Sigmoid colon (tissue), 4 donors: ENCODE measurements around the gene ANO6.

Experiments
- CTCF ChIP-seq, 4 experiments: fragments of 450-650 bp in 3 of 4; fragments of 200-600 bp in 1 of 4; IDR thresholded peaks; one replicate each; pipeline ENCODE4 v1.5.1; 2016 to 2019; ENCODE audit warnings: antibody characterized with exemption in 4 of 4, mild to moderate bottlenecking in 3 of 4, moderate library complexity in 2 of 4
- EP300 ChIP-seq, 4 donors: sonication (generic); formaldehyde crosslinking; IDR thresholded peaks; one replicate each; pipeline ENCODE4 v1.6.1; 2017; ENCODE audit warnings: antibody characterized with exemption in 4 of 4
- POLR2AphosphoS5 ChIP-seq, 4 donors: sonication (generic); formaldehyde crosslinking; IDR thresholded peaks; one replicate each; pipeline ENCODE4 v1.6.1; 2017; ENCODE audit warnings: antibody characterized with exemption in 4 of 4

GRCh38 chr12:45254254-45254653, 38.4 kb downstream of the ANO6 start:
- TF ChIP-seq EP300 (IDR thresholded peaks at IDR 0.05) = no peak
- no peak for TF ChIP-seq CTCF (IDR thresholded peaks at IDR 0.05)
- peak in 3 of 4 donors; percentile 23 to 69 (median 64) for TF ChIP-seq POLR2AphosphoS5 (IDR thresholded peaks at IDR 0.05)
